Measurements from ENCODE around the gene MEIS1. TPM values are rescaled to one million over a fixed set of nuclear protein-coding genes. Genes with fewer than 3 reads are reported as not detected.

Gene MEIS1
- total and polyA plus RNA-seq, 2 of the 8 experiments (the other 6 are each of a cell fraction or from before 2014, with no cell fraction given) = 0.17 to 1.2 TPM

- TF ChIP-seq CHD7 (IDR thresholded peaks at IDR 0.05; ENCODE audit: insufficient replicate concordance, low read length) = no peak
- TF ChIP-seq ATF3 (IDR thresholded peaks at IDR 0.05; ENCODE audit: insufficient read depth, low read depth, low read length) = no peak
- TF ChIP-seq TEAD4 (IDR thresholded peaks at IDR 0.05; ENCODE audit: low read depth, low read length) = no peak
These were observed 16.5 kb upstream of the MEIS1 start (continued) for GRCh38 chr2:66418381-66418780.

Data from H1 (cell line).